IPS DF 19.7 (cell line): Measurements from ENCODE around the gene BIRC7.
A peak's percentile ranks its signal among the peaks of the same experiment; 100 is the strongest.

ENCODE experiments used
- DNase-seq: peaks from one replicate; pipeline ENCODE4 v3.0.0-alpha.2; 2013; ENCODE audit warnings: low read depth, low spot score

BIRC7 gene

DNA sequence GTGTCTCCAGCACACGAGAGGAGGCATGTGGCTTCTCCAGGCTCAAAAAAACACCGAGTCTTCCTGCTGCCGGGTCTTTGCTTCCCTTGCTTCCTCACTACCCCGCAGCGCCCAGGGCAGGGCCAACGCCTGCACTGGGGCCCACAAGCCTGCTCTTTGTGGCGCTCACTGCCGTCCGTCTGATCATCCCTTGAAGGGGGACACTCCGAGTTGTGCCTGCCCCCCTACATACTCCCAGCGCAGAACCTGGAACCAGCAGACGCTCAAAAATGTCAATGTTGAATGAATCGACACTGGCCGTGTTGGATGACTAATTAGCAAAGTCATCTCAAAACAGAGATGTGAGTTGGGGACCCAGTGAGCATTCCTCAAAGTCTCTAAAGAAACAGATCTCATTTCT is 28.8 kb downstream of the BIRC7 start:
- no peak for DNase-seq

DNA sequence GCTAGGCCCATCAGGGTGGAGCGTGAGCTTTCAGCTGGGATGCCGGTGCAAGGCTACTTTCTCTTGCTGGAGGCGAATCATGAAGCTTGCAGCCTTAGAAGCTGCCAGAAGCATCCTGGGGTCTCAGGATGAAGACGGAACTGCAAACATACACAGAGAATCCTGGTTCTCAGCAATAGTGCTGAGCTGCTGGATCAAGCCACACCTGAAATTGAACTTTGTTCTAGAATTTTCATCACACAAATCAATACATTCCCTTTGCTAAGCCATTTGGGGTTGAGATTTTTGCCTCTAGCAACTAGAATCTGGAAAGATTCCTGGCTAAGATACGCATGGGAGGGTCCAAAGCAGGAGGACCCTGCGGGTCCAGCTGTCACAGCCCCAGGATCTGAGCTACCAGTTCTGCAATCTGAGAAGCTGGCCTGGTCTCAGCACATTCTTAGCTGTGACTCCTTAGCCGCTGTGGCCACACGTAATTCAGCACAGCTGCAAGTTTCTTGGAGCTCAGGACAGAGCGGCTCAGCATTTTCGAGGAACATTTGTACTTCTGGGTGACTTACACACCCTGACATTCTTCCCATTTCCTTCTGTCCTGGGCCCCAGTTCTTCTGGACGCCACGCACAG is 30.3 kb downstream of the BIRC7 start:
- DNase-seq, result no peak

DNA sequence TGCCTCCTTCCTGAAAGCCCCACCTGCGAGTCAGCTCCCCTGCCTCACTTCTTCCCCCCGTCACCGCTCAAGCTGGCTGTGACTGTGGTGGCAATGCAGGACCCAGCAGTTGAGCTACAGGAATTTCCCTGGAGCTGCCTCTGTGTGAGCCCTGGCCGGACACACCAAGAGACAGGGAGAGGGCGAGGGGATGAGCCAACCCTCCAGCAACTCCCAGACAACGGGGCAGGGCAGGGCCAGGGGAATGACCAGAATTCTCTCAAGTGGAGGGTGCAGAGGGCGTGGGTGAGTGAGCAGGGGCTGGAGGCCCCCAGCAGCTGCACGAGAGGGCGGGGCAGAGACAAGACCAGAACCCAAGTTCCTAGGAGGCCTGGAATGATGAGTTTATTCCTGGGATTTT is 32.0 kb downstream of the BIRC7 start:
- no peak for DNase-seq

DNA sequence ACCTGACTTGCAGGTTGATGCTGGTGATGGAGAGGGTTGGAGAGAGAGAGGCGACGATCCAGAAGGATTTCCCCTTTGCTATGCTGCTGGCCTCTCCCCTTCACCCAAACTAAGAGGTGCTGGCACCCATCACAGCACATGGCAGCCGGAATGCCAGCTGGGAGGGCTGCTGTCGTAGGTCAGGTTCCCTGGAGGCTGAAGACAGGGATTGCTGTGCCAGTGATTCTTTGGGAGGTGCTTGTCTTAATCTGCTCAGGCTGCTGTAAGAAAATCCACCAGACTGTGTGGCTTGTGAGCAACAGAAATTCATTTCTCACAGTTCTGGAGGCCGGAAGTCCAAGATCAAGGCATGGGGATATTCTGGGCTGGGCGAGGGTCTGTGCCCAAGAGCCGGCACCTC is 32.6 kb downstream of the BIRC7 start:
- DNase-seq, result no peak

DNA sequence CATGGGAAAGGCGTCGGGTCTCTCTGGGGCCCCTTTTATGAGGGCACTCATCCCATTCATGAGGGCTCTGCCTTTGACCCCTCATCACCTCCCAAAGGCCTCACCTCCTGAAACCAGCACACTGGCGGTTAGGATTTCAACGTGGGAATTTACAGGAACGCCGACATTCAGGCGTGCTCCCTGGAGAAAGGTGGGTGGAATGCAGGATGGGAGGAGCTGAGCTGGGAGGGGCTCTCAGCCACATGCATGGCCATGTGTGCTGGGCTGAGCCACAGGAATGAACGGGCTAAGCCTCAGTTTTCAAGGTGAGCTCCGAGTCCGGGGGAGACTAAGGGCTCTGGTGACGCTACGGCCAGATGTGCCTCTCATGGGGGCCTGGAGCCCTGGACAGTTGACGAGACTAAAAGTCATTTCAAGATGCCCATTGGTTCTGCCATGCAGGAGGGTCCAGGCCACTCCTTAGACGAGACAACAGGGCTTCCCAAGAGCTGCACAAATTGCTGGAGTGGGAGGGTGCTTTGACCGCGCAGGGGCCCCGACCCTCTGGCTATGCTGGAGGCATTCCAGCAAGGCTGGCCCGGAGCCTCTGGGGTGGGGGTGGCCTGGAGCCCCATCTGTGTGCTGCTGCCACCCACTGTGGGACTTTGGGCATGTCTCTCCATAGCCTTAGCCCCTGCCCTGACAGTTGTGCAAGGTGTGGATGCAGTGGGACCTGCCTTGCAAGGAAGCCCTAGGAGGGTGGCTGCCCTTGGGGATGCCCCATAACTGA is 33.1 kb downstream of the BIRC7 start:
- no peak for DNase-seq

DNA sequence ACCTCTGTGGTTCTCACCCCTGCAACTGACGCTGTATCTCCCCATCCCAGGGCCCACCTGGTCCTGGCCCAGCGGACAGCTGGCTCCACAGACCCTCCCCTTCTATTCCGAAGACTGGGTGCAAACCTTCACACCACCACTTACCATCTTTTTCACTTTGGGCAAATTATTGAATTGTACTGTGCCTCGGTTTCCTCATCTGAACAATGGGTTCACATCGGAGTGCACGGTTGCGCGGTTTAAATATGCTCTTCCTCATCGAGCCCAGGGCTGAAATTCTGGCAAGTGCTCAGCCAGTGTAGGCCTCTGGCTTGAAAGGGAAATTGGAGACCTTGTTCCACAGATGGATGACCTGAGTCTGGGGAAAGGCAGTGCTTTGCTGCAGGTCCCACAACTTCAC is 34.0 kb downstream of the BIRC7 start:
- DNase-seq, result no peak

DNA sequence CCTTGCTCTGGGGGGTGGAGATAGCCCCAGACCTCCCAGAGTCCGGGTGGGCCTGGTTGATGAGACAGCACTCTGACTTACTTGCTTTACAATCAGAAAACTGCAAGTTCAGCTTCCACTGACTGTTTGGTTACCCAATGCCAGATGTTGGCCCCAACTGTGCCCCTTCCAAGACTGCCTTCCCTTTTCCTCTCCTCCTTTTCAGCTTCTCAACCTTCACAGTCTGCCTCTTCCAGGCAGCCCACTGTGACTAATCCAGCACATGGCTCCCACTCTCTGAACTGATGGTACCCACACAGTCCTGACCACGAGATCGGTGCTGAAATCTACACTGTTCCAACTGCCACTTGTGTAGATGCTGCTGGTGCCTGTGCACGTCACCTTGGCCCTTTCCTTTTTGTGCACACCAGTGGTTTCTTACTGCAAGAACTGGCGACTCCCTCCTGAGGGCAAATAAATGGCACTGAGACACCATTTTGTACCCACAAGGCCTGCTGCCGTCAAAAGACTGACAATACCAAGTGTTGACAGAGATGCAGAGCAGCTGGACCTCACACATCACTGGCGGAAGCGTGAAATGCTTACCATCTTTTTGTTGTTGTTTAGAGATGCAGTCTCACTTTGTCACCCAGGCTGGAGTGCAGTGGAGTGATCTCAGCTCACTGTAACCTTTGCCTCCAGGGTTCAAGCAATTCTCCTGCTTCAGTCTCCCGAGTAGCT is 35.1 kb downstream of the BIRC7 start:
- no peak for DNase-seq

DNA sequence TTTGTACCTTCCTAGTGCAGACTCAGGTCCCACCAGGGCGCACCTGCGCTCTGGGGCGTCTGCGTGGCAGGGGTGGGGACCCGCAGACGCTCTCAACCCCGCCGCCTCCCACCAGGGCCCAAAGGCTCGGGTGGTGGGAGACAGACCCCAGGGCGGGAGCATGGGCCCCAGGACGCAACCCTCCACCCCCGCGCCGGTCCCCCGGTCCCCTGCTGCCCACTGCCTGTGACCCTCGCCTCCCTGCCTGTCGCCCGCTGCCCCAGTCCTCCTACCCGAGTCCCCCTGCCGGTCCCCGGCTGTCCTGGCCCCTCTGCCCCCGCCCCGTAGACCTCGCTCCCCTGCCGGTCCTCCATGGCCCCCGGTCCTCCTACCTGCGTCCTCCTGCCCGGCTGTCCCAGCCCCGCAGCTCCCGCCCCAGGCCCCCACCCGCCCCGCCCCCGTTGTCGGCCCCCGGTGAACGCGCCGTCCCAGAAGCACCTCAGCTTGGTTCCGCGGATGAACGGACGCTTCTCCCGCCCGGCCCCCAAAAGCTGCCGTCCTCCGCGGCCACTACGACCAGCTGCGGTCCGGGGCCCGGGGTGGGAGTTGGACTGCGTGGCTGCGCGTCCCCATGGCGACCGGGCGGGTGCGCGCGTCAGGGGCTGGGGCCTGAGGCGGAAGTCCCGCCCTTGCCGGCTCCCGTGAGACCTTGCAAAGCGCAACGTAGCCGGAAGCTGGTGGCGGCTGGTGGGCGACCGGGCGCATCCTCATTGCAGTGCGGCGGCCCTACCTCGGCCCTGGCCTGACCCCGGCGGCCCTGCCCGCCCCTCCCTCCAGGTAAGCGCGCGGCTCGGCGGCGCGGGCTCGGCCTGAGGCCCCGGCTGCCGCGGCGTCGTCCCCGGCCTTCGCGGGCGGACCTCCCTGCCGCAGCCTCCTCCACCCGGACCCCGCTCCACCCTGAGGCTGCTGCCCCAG is 36.7 kb downstream of the BIRC7 start, which contains the start of gene ARFGAP1:
TSS of gene ARFGAP1 (plus strand) at position 709 of the 954 bp plus-strand sequence. CDS start 2,768 bp downstream, outside the sequence.
- peak; percentile 45 for DNase-seq

DNA sequence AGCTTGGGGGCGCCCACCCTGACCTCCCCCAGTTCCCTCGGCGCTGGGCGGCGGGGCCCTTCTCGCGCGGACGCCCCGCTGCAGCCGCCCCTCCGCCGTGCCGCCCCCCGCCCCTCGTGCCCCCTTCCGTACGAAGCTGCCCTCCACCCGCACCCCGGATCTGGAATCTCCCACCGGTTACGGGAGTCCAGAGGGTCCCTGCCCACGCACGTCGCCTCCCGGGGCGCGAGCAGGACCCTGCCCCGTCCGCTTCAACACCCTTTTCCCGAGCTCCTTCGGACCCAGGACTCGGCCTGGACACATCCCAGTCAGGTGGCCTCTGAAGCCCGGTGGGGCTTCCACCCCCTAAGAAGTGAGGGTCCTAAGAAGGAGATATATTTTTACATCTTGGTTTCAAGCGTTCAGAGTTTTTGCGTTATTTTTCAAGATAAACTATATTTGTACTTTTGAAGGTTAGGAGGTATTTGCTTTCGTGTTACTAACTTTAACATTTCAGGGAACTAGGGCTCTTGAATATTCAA is 37.4 kb downstream of the BIRC7 start:
- DNase-seq, result no peak

DNA sequence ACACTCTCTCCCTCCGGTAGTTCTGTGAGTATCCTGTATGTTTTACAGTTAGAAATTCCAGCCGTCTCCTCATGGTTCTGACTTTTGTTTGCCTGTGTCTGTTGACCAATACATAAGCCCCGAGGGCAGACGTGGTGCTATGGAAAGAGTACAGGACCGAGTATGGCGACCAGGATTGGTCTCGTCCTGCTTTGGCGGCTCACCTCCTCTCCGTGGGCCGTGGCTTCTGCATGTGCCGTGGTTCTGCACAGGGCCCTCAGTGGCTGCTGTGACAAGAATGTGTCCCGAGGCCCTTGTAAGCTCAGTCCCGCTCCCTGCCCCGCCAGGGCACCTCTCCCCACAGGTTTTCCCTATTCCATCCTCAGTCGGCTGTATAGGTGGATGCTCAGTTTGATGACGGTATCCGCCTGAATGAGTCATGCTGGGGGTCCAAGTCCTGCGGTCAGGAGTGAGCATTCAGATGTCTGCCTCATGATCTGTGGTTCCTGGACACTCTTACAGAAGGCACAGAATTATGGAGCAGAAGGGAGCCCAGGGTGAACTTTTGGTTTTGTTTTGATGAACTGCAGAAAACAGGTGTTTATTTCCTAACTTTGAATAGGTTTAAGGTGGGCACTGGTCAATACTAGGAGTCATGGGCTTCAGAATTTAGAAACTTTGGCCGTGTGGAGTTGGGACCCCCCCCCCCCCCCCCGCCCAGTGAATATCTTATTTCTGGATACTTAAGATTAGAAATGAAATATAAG is 38.1 kb downstream of the BIRC7 start:
- DNase-seq, result no peak

DNA sequence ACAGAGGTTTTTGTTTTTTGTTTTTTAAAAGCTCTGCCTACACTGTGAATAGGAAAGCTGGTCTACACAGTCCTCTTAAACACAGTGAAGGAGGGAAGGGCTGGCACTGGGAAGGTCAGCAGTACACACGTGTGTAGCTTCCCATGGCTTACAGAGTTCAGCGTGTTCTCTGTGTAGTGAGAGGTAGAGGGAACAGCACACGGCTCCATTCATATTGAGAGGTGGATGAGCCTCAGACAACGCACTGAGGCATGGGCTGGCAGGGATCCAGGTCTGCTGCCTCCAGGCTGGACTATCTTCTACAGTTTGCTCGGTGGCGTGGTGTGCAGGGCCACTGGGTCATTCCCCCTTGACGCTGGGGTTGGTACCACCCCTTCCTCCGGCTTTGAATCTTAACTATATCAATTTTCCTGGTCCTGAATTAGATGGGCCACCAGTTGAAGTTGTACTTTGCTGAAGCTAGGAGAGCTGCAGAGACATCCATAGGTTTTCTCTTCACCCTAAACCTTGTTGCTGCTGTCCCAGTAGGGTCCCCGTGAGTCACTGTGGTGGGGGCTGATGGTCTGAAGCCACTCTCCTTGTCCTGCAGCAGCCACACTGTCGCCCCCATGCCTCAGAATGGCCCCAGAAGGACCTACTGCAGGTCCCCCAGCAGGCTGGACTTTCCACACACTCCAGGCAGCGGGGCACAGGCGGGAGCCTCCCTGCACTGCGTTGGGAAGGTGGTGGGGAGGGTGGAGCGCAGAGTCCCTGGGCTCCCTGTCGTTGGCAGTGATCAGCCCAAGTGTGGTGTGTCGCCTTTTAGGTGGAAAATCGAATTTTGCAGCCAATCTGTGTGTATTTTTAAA is 38.9 kb downstream of the BIRC7 start:
- DNase-seq, result no peak

DNA sequence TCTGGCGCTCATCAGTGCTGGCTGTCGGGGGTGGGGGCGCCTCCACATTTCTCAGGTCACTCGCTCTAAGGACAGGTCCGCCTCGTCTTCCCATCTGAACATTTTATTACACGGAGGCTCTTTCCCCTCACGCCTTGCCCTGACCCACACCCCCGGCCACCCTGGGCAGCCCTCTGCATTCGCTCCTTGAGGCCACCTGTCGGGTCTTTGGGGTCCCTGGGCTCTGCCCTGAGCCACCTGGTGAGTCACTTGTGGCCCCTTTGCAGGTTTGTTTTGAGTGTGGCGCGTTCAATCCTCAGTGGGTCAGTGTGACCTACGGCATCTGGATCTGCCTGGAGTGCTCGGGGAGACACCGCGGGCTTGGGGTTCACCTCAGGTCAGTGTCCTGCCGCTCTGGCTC is 40.1 kb downstream of the BIRC7 start:
- no peak for DNase-seq

DNA sequence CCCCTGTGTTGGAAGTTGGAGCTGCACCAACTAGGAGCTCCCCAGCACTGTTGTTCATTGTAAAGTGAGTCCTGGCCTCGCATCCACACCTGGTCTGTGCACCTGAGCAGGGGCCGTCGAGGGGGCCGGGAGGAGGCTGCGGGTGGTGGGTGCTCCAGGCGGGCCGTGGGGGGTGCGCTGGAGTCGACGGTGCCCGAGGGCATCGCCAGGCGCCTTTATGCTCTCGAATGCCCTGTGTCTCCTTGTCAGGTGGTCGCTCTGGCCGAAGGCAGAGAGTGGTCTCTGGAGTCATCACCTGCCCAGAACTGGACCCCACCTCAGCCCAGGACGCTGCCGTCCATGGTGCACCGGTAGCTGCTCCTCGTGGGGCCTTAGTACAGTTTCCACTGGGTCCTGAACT is 41.3 kb downstream of the BIRC7 start:
- no peak for DNase-seq

DNA sequence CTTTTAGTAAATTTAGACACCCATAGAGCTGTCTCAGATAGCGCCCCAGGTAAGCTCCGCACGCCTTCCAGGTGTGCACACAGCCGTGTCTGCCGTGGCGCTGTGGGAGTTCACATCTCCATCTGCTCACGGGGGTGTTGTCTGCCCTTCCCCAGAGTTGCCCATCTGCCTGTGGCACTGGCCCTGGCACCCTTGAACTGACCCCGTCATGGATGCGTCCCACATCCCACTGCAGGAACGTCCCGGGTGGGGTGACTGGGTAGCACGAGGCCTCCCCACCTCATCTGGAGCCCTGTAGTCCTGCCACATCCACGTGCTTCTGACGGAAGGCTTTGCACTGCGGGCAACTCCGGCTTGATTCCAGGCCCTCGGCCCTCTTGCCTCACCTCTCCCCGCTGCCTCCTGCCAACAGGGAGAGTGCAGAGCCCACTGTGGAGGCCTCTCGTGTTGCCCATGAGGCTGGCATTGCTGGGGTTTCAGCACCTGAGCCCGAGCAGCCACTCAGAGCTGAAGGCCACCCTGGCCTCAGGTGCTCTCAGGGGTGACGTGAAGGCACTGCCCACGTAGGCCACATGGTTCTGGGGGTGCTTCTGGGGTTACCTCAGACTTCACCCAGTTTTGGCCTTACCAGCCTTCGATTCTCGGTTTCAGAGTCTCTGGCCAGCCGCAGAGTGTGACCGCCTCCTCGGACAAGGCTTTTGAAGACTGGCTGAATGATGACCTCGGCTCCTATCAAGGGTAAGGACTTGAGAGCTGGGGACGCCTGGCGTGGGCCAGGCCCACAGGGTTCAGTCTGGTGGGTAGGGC is 42.0 kb downstream of the BIRC7 start:
- DNase-seq, result no peak

DNA sequence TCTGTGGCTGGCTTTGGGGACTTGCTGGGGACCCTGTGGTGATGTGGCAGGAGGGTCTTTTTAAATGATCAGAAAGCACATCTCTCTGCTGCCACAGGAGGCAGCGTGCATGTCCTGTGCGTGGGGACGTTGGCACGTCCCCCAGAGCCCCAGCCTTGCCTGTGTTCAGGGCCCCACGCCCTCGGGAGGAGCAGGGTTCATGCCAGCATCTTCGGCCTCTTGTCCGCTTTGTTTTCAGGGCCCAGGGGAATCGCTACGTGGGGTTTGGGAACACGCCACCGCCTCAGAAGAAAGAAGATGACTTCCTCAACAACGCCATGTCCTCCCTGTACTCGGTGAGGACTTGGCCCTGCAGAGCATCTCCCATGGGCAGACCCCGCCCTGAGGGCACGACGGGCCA is 43.0 kb downstream of the BIRC7 start:
- DNase-seq, result no peak

DNA sequence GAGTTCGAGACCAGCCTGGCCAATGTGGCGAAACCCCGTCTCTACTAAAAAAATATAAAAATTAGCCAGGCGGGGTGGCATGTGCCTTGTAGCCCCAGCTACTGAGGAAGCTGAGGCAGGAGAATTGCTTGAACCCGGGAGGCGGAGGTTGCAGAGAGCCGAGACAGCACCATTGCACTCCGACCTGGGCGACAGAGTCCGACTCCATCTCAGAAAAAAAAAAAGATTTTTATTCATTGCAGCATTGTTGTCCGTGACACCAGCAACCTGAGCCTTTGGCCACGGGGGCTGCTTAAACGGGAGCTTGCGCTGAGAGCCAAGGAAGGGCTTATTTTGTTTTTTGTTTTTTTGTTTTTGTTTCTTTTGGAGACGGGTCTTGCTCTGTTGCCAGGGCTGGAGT is 44.2 kb downstream of the BIRC7 start:
- no peak for DNase-seq

DNA sequence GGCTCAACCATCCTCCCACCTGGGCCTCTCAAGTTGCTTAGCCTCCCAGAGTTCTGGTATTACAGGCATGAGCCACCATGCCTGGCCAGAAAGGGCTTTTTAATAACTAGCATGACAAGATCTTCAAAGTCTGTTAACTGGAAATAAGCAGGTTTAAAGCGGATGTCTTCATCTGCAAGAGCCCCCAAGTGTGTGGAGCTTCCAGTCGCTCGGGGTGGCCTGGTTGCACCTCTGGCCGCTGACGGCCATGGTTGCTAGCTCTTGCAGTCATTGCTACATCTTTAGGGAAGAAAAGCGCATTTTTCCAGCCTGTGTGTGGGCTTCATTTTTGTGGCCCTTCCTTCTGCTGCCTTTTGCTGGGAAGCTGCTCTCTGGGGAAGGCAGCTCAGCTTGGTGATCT is 44.7 kb downstream of the BIRC7 start:
- no peak for DNase-seq

DNA sequence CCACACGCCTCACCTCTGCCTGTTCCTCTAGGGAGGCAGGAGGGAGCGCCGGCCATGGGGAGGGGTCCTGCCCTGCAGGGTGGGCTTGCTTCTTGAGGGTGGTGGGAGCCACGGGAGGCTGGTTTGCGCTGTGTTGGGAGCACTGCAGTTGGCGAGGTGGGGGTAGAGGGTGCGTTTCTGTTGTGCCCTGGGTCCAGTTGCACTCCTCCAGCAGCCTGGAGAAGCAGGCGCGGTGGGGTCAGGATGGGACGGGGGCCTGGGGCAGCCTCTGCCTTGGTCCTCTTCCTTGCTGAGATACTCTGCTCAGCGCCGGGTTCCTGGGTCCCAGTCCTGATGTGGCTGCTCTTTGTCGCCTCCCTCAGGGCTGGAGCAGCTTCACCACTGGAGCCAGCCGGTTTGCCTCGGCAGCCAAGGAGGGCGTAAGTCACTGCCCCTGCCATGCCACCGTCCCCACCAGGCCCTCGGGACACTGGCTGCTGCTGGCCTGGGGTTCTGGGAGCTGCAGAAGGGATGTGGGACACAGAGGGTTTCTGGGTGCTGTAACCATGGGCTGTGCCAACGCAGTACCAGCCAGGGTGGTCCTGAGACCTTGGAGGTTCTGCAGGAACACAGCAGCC is 45.3 kb downstream of the BIRC7 start:
- DNase-seq, result no peak
